Measurements from ENCODE around the gene CEP19. TPM values are rescaled to one million over a fixed set of nuclear protein-coding genes. Genes with fewer than 3 reads are reported as not detected.

Gene CEP19
- total RNA-seq, 2 donors from 2014 or later = 3.1 to 4.5 TPM

GRCh38 chr3:196673632-196674031, 38.4 kb downstream of the CEP19 start:
- Mint-ChIP-seq H3K4me1 (peaks cover 11% of the 10 kb centered on the region), H3K27ac (no peak overlapping the region), H3K27me3 (ENCODE audit: insufficient read depth) (no peaks in the 10 kb centered on the region), H3K9me3 (no peaks in the 10 kb centered on the region), H3K36me3 (ENCODE audit: low read depth) (no peaks in the 10 kb centered on the region), H3K4me3 (no peak overlapping the region)
- H3K4me1 ChIP-seq (ENCODE audit: control insufficient read depth, insufficient read depth, low read length) = no peaks in the 10 kb centered on the region
- H3K9me3 ChIP-seq (ENCODE audit: control insufficient read depth, low read length) = no peaks in the 10 kb centered on the region
- no peak overlapping the region for H3K27ac ChIP-seq (ENCODE audit: low read depth, low read length)
- H3K4me3 ChIP-seq (ENCODE audit: low read length) = no peak overlapping the region
- no peaks in the 10 kb centered on the region for H3K27me3 ChIP-seq (ENCODE audit: control insufficient read depth, insufficient read depth, low read length, poor library complexity, severe bottlenecking)
- TF ChIP-seq, protein P1, sequence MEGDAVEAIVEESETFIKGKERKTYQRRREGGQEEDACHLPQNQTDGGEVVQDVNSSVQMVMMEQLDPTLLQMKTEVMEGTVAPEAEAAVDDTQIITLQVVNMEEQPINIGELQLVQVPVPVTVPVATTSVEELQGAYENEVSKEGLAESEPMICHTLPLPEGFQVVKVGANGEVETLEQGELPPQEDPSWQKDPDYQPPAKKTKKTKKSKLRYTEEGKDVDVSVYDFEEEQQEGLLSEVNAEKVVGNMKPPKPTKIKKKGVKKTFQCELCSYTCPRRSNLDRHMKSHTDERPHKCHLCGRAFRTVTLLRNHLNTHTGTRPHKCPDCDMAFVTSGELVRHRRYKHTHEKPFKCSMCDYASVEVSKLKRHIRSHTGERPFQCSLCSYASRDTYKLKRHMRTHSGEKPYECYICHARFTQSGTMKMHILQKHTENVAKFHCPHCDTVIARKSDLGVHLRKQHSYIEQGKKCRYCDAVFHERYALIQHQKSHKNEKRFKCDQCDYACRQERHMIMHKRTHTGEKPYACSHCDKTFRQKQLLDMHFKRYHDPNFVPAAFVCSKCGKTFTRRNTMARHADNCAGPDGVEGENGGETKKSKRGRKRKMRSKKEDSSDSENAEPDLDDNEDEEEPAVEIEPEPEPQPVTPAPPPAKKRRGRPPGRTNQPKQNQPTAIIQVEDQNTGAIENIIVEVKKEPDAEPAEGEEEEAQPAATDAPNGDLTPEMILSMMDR (conservative IDR thresholded peaks at IDR 0.05) = no peak
- no peak for DNase-seq
- WGBS, 2 experiments (ENCODE audit: insufficient coverage in 1 of 2, insufficient read length in 1 of 2) = 94 to 96% methylated on average over 3 of the region's 3 CpGs
- no peaks in the 10 kb centered on the region for H3K36me3 ChIP-seq (ENCODE audit: control insufficient read depth, insufficient read depth, low read length)
- no peak overlapping the region for H3K9ac ChIP-seq (ENCODE audit: extremely low read depth, low read length, poor library complexity, severe bottlenecking)

DNA sequence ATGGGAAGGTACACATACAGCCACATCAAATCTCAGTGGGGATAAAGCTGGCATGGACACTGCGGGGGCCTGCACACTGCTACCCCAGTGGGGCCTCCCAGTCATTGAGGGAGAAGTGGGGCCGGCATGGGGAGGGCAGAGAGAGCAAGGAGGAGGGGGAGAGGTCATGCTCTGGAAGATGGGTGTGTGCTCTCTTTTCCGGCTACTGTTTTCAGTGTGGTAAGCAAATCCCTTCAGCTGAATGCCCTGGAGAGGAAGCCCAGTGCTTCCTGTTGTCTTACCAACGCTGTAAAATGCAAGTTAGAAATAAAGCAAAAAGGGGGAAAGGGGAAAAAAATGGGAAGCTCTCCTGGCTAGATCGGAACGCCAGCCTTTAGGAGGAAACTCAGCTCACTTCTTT, 41.7 kb downstream of the CEP19 start:
- Mint-ChIP-seq H3K36me3 (ENCODE audit: low read depth) (no peaks in the 10 kb centered on the region), H3K27ac (no peak overlapping the region), H3K4me1 (peaks cover 14% of the 10 kb centered on the region), H3K9me3 (no peaks in the 10 kb centered on the region), H3K27me3 (ENCODE audit: insufficient read depth) (no peaks in the 10 kb centered on the region), H3K4me3 (no peak overlapping the region)
- Histone ChIP-seq H3K9me3 (ENCODE audit: control insufficient read depth, low read length) (no peaks in the 10 kb centered on the region), H3K9ac (ENCODE audit: extremely low read depth, low read length, poor library complexity, severe bottlenecking) (no peak overlapping the region), H3K27ac (ENCODE audit: low read depth, low read length) (no peak overlapping the region), H3K36me3 (ENCODE audit: control insufficient read depth, insufficient read depth, low read length) (no peaks in the 10 kb centered on the region), H3K4me3 (ENCODE audit: low read length) (no peak overlapping the region), H3K4me1 (ENCODE audit: control insufficient read depth, insufficient read depth, low read length) (no peaks in the 10 kb centered on the region), H3K27me3 (ENCODE audit: control insufficient read depth, insufficient read depth, low read length, poor library complexity, severe bottlenecking) (no peaks in the 10 kb centered on the region)
- WGBS, 2 experiments (ENCODE audit: insufficient coverage in 1 of 2, insufficient read length in 1 of 2) = 78 to 79% methylated on average over 6 of the region's 6 CpGs
- DNase-seq = no peak
- TF ChIP-seq, protein P1 (conservative IDR thresholded peaks at IDR 0.05) = no peak

GRCh38 chr3:196667056-196667825, 44.8 kb downstream of the CEP19 start:
- Histone ChIP-seq H3K36me3 (ENCODE audit: control insufficient read depth, insufficient read depth, low read length) (no peaks in the 10 kb centered on the region), H3K27me3 (ENCODE audit: control insufficient read depth, insufficient read depth, low read length, poor library complexity, severe bottlenecking) (no peaks in the 10 kb centered on the region), H3K4me1 (ENCODE audit: control insufficient read depth, insufficient read depth, low read length) (no peaks in the 10 kb centered on the region), H3K27ac (ENCODE audit: low read depth, low read length) (no peak overlapping the region), H3K9ac (ENCODE audit: extremely low read depth, low read length, poor library complexity, severe bottlenecking) (no peak overlapping the region), H3K4me3 (ENCODE audit: low read length) (no peak overlapping the region), H3K9me3 (ENCODE audit: control insufficient read depth, low read length) (no peaks in the 10 kb centered on the region)
- no peak overlapping the region for H3K27ac Mint-ChIP-seq
- WGBS, 2 experiments (ENCODE audit: insufficient coverage in 1 of 2, insufficient read length in 1 of 2) = 93 to 94% methylated on average over 12 to 14 of the region's 14 CpGs
- H3K4me1 Mint-ChIP-seq = peaks cover 20% of the 10 kb centered on the region
- H3K27me3 Mint-ChIP-seq (ENCODE audit: insufficient read depth) = no peaks in the 10 kb centered on the region
- H3K36me3 Mint-ChIP-seq (ENCODE audit: low read depth) = no peaks in the 10 kb centered on the region
- TF ChIP-seq, protein P1 (conservative IDR thresholded peaks at IDR 0.05) = no peak
- DNase-seq = no peak
- H3K9me3 Mint-ChIP-seq = no peaks in the 10 kb centered on the region
- H3K4me3 Mint-ChIP-seq = no peak overlapping the region
